Type B pancreatic cell (in vitro differentiated cells): ENCODE results near the gene SPAG16. TPM values are rescaled to one million over a fixed set of nuclear protein-coding genes. Genes with fewer than 3 reads are reported as not detected.

ENCODE experiments used
- DNase-seq: peaks from one replicate; pipeline ENCODE4 v3.0.0; 2021; ENCODE audit warnings: mixed read lengths; ENCODE audit not compliant: unreplicated experiment; ENCODE audit errors: extremely low spot score
- H3K27ac Mint-ChIP-seq: 2 replicates; pipeline ENCODE4 v1.8.0; 2021; ENCODE audit warnings: mild to moderate bottlenecking, mixed read lengths
- H3K27me3 Mint-ChIP-seq: 2 replicates; pipeline ENCODE4 v1.8.0; 2021; ENCODE audit warnings: mixed read lengths
- H3K36me3 Mint-ChIP-seq: 2 replicates; pipeline ENCODE4 v1.8.0; 2021; ENCODE audit warnings: mixed read lengths
- H3K4me1 Mint-ChIP-seq: one replicate; pipeline ENCODE4 v1.8.0; 2021; ENCODE audit warnings: mixed read lengths; ENCODE audit not compliant: unreplicated experiment
- H3K4me3 Mint-ChIP-seq: 2 replicates; pipeline ENCODE4 v1.8.0; 2021; ENCODE audit warnings: mild to moderate bottlenecking, mixed read lengths
- H3K9me3 Mint-ChIP-seq: 2 replicates; pipeline ENCODE4 v1.8.0; 2021; ENCODE audit warnings: mixed read lengths
- total RNA-seq: library from RNA; stranded (reverse); gene quantifications from 2 replicates; pipeline ENCODE4 v1.2.1, GENCODE V29; 2021; ENCODE audit warnings: low replicate concordance
- TF ChIP-seq, protein P1 (sequence below): fragments of 200-600 bp; sonication (generic); conservative IDR thresholded peaks from 2 replicates; pipeline ENCODE4 v1.5.0; 2021; ENCODE audit warnings: antibody characterized with exemption, mild to moderate bottlenecking

The SPAG16 gene
- total RNA-seq, 1 donor from 2014 or later, result 54.8 TPM

DNA sequence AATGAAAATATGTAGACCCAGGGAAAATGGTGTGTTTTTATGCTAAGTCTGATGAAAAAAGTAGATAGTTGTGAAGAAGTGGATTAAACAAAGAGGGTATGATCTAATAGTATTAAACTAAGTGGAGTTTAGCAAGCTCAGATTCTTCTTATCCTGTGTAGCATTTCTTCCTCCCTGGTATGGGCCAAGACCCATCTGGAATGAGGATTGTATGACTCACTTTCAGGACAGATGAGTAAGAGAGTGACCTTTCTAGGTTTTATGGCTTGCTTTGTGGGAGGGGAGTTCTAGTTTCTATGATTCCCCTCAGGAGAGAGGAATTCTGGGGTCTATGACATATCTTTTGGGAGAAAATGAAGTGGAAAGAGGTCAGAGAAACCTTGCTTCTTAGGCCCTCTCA is 550.1 kb downstream of the SPAG16 start:
- no peaks in the 10 kb centered on the region for H3K36me3 Mint-ChIP-seq
- H3K4me3 Mint-ChIP-seq, result no peak overlapping the region
- no peak for DNase-seq

DNA sequence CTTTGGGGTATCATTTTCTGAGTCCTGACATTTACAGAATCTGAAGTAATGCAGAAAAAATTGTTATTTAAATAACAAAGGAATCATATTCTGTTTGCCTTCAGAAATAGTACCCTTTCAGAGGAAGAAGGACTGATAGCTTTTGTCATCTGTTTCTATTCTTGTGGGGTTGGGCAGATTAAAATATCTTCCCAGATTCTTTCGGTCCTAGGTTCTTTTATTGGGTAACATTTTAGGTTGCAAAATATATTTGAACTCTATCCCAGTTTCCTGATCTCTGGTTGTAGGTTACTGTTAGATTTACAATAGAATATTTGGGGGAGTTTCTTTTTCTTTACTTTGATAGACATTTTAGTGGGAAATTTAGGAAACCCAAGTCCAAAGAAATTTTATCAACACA is 550.5 kb downstream of the SPAG16 start:
- no peaks in the 10 kb centered on the region for H3K27me3 Mint-ChIP-seq
- peaks cover 4% of the 10 kb centered on the region for H3K4me1 Mint-ChIP-seq
- no peaks in the 10 kb centered on the region for H3K36me3 Mint-ChIP-seq
- no peak overlapping the region for H3K27ac Mint-ChIP-seq
- TF ChIP-seq, protein P1, sequence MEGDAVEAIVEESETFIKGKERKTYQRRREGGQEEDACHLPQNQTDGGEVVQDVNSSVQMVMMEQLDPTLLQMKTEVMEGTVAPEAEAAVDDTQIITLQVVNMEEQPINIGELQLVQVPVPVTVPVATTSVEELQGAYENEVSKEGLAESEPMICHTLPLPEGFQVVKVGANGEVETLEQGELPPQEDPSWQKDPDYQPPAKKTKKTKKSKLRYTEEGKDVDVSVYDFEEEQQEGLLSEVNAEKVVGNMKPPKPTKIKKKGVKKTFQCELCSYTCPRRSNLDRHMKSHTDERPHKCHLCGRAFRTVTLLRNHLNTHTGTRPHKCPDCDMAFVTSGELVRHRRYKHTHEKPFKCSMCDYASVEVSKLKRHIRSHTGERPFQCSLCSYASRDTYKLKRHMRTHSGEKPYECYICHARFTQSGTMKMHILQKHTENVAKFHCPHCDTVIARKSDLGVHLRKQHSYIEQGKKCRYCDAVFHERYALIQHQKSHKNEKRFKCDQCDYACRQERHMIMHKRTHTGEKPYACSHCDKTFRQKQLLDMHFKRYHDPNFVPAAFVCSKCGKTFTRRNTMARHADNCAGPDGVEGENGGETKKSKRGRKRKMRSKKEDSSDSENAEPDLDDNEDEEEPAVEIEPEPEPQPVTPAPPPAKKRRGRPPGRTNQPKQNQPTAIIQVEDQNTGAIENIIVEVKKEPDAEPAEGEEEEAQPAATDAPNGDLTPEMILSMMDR, result no peak
- H3K9me3 Mint-ChIP-seq, result peaks cover 4% of the 10 kb centered on the region
- no peak overlapping the region for H3K4me3 Mint-ChIP-seq
- no peak for DNase-seq

More for the DNA sequence above, 550.1 kb downstream of the SPAG16 start:
- Mint-ChIP-seq H3K27ac (no peak overlapping the region), H3K27me3 (no peaks in the 10 kb centered on the region), H3K4me1 (no peaks in the 10 kb centered on the region), H3K9me3 (peaks cover 4% of the 10 kb centered on the region)
- TF ChIP-seq, protein P1, result no peak

DNA sequence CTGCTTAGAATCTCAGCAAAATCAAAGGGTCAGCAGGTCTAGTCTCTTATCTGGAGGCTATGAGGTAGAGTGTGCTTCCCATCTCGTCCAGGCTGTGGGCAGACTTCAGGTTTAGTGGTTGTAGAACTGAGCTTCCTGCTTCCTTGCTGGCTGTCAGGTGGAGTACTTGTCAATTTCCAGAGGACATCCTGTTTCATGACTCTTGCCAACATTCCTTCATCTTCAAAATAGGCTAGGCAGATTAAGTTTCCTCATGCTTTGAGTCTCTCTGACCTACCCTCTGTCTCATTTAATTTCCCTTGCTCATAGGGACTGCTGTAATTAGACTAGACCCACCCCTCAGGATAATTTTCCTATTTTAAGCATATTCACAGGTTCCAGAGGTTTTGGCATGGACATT is 562.6 kb downstream of the SPAG16 start:
- H3K27me3 Mint-ChIP-seq, result no peaks in the 10 kb centered on the region
- H3K36me3 Mint-ChIP-seq, result no peaks in the 10 kb centered on the region
- H3K27ac Mint-ChIP-seq, result no peak overlapping the region
- H3K9me3 Mint-ChIP-seq, result no peaks in the 10 kb centered on the region
- no peak for DNase-seq
- TF ChIP-seq, protein P1, result no peak
- H3K4me1 Mint-ChIP-seq, result no peaks in the 10 kb centered on the region
- no peak overlapping the region for H3K4me3 Mint-ChIP-seq

DNA sequence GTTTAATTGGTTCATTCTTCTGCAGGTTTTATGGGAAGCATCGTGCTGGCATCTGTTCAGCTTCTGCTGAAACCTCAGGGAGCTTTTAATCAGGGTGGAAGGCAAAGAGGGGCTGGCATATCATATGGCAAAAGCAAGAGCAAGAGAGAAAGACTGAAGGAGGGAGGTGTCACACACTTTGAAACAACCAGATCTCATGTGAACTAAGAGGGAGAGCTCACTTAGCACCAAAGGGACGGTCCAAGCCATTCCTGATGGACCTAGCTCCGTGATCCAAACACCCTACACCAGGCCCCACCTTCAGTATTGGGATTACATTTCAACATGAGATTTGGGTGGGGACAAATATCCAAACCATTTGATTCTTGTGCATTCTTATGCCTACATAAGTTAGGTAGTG is 563.1 kb downstream of the SPAG16 start:
- TF ChIP-seq, protein P1, result no peak
- DNase-seq, result no peak
- H3K36me3 Mint-ChIP-seq, result no peaks in the 10 kb centered on the region
- no peak overlapping the region for H3K4me3 Mint-ChIP-seq
- H3K9me3 Mint-ChIP-seq, result no peaks in the 10 kb centered on the region
- no peak overlapping the region for H3K27ac Mint-ChIP-seq
- H3K27me3 Mint-ChIP-seq, result no peaks in the 10 kb centered on the region
- no peaks in the 10 kb centered on the region for H3K4me1 Mint-ChIP-seq

GRCh38 chr2:213848631-213849030 is 564.4 kb downstream of the SPAG16 start:
- Mint-ChIP-seq H3K4me1 (no peaks in the 10 kb centered on the region), H3K27me3 (no peaks in the 10 kb centered on the region), H3K9me3 (no peaks in the 10 kb centered on the region), H3K36me3 (no peaks in the 10 kb centered on the region), H3K4me3 (no peak overlapping the region), H3K27ac (no peak overlapping the region)
- no peak for DNase-seq
- TF ChIP-seq, protein P1, result no peak

DNA sequence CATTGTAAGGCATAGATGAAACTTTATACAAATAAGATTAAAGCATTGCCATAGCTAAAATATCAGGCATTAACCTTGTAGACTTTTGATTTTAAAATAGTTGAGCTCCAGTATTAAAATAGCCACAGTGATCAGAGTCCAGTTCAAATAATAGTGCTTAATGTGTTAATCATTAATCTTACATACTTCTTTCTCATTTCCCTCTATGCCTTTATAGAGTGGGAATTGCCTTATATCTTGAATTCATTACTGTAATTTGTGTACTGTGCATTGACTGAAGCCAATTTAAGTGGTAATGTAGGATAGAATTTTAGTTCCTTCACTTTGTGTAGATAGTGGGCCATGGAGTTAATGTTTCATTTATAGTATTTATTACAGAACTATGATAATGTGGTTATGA is 577.4 kb downstream of the SPAG16 start:
- H3K9me3 Mint-ChIP-seq, result no peaks in the 10 kb centered on the region
- H3K4me1 Mint-ChIP-seq, result no peaks in the 10 kb centered on the region
- H3K4me3 Mint-ChIP-seq, result no peak overlapping the region
- H3K27me3 Mint-ChIP-seq, result no peaks in the 10 kb centered on the region
- DNase-seq, result no peak
- no peak overlapping the region for H3K27ac Mint-ChIP-seq
- H3K36me3 Mint-ChIP-seq, result no peaks in the 10 kb centered on the region
- TF ChIP-seq, protein P1, result no peak
